SIG-M5 treated with dmso at 0.1 percent for 504 hours (cell line): Measurements from ENCODE around the gene PLCB2.
A peak's percentile ranks its signal among the peaks of the same experiment; 100 is the strongest.

Experiments
- DNase-seq: peaks from one replicate; lab custom pipeline; 2025; ENCODE audit not compliant: unreplicated experiment; lab: John Stamatoyannopoulos, UW

The PLCB2 gene

GRCh38 chr15:40272485-40273056 is 35.2 kb downstream of the PLCB2 start:
- no peak for DNase-seq

DNA sequence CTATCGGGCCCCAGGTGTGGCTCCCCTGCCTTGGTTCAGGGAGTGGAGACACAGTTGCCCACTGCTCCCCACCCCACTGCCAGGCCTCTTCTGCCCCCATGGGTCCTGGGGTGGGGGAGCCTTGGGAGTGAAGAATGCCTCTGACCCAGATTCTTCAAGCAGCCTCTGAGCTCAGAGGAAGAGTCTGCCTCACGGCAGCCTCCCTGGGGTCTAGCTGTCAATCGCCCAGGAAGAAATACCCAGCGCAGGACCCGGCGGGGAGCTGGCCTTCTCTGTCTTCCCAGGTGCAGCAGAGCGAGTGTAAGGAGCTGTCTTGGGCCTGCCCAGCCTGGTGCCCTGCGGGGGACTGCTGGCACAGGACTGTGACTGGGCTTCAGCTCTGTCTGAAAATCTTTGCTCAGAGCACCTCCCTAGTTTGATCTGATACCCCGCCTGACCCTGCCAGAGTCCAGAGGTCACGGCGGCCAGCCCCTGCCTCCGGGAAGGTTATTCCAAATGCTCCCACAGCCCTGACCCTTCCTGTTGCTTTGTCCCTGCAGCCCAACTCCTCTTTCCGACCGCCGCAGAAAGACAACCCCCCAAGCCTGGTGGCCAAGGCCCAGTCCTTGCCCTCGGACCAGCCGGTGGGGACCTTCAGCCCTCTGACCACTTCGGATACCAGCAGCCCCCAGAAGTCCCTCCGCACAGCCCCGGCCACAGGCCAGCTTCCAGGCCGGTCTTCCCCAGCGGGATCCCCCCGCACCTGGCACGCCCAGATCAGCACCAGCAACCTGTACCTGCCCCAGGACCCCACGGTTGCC is 35.9 kb downstream of the PLCB2 start:
- no peak for DNase-seq

GRCh38 chr15:40270246-40270995 is 37.3 kb downstream of the PLCB2 start:
- DNase-seq = no peak

GRCh38 chr15:40269604-40270003 is 38.1 kb downstream of the PLCB2 start:
- DNase-seq = no peak

GRCh38 chr15:40267670-40268069 is 40.1 kb downstream of the PLCB2 start:
- DNase-seq = no peak

- DNase-seq = peak; percentile 74
Observed at GRCh38 chr15:40266828-40267304, 40.9 kb downstream of the PLCB2 start.

DNA sequence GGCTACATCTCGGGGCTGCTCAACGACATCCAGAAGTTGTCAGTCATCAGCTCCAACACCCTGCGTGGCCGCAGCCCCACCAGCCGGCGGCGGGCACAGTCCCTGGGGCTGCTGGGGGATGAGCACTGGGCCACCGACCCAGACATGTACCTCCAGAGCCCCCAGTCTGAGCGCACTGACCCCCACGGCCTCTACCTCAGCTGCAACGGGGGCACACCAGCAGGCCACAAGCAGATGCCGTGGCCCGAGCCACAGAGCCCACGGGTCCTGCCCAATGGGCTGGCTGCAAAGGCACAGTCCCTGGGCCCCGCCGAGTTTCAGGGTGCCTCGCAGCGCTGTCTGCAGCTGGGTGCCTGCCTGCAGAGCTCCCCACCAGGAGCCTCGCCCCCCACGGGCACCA is 41.9 kb downstream of the PLCB2 start:
- no peak for DNase-seq

DNA sequence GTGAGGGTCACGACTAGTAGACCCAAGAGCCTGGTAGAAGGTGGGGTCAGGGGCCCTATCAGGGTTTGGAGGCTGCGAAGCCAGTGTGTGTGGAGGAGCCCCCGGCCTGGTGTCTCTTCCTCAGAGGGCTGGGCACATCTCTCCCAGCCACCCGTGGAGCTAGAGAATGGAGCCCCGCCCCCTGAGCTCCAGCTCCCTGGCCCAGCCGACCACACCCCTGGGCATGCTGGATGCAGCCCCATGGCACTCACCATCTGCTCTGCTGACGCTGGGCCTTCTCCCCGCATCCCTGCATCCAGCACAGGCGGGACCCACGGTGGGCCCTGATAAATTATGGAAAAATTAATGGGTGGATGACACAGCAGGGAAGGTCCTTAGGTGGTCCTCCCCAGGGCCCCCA is 42.4 kb downstream of the PLCB2 start:
- DNase-seq = no peak

- no peak for DNase-seq
Observed at GRCh38 chr15:40264321-40265153, 43.2 kb downstream of the PLCB2 start.

- DNase-seq = no peak
Observed at GRCh38 chr15:40263024-40263754, 44.5 kb downstream of the PLCB2 start.

DNA sequence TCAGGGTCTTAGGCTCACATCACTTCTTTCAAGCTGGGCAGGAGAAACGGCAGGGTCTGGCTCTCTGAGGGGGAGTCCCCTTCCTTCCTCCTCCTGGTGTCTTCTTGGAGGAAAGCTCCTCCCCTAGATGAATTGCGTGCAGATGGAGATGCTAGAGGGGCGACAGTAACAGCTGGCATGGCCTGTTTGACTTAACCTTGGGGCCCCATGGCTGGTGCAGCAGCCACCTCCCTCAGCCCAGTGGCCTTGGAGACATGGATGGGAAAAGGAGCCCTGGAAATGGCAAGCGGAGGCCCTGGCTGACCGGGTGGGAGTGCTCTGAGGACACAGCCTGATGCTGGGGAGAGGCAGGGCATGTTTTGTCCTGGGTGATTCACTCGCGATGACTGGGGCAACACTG is 48.7 kb downstream of the PLCB2 start:
- no peak for DNase-seq

DNA sequence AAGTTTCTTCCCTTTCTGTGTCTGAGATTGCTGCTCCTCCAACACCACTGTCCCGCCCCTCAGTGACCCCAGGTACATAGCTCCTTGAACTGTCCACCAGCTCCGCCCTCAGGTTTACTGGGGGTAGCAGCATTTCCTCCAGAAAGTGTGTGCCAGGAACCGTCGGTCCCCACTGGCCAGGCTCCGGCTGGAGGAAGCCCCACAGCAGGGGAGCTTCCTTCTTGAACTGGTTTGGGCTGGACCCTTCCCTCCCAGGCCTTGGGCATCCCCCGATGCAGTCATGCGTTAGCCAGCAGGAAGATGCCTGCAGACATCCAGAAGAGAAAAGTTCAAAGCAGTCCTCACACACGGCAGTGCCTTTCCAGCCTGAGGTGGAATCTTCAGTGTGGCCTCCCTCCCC is 49.2 kb downstream of the PLCB2 start:
- DNase-seq = no peak

DNA sequence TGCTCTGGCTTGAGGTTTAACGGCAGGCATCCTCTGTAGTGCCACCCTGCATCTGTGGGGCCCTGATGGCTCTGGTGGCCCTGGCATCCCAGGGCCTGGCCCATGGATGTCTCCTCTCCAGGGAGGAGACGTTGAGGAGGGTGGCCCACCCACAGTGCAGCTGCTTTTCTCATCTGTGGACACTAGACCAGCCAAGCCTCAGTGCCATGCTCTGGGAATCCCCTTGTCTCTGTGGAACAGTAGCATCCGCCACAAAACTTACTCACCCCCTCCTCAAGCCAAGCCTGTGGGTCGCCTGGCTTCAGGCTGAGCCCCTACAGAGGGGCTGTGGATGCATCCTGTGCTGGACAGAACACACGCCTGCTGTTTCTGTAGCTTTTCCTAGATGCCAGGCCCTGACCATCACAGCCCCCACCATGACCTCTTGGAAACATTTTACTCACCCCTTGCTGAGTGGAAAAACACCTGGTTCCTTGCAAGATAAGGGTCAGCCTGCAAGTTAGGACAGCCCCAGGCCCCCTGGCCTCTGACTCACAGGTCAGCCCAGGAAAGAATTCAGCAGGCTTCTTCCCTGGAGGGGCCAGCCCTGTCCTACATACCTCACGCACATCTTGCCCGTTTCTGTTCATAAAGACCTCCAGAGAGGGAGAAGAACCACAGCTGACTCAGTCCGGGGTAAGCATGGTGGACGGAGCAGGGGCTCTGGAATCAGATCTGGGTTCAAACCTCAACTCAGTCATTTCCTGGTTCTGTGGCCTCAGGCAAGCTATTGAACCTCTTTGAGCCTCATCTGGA is 49.9 kb downstream of the PLCB2 start:
- DNase-seq = no peak

GRCh38 chr15:40256638-40257235 is 51.0 kb downstream of the PLCB2 start:
- DNase-seq = no peak

GRCh38 chr15:40255033-40255432 is 52.7 kb downstream of the PLCB2 start:
- DNase-seq = no peak

GRCh38 chr15:40254452-40254851 is 53.3 kb downstream of the PLCB2 start:
- DNase-seq = no peak

DNA sequence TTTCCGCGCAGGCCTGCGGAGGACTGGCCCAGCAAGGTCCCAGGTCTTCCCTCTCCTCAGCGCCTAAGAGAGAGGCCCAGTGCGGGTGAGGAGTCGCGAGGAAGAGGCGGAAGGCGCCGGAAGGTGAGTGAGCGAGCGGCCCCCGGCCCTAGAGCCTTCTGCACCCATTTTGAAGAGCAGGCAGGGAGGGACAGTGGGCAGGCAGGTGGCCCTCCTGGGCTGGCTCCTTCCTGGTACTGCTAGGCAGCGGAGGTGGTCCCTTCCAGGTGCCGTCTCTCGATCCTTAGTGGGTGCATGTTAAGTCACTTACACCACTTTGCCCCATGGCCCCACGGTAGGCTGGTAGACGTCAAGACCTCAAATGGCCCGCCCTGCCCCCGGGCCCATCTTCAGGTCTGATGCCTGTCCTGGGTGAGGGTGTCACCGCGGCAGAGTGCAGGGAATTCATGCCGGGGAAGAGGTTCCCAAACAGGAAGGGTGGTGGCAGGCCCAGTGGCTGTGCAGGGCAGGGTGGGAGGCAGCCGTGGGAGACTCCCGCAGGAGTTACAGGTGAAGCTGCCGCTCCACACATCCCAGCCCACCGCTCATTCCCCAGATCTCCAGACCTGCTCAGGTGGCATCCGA is 54.5 kb downstream of the PLCB2 start:
- no peak for DNase-seq

GRCh38 chr15:40252438-40253166 is 55.1 kb downstream of the PLCB2 start:
- DNase-seq = no peak
